Endothelial cell of umbilical vein (primary cell): ENCODE measurements around the gene EEIG1. TPM values are rescaled to one million over a fixed set of nuclear protein-coding genes. Genes with fewer than 3 reads are reported as not detected.
A peak's percentile ranks its signal among the peaks of the same experiment; 100 is the strongest.

Experiments used
- BruUV-seq: library from RNA; stranded (reverse); fragments of 400-500 nt; replicated peaks from 2 replicates; lab custom pipeline; 2021; lab: Mats Ljungman, UMichigan
- CTCF ChIA-PET: fragments of 300-600, 350-600 bp; sonication (Branson Sonifier 250); formaldehyde crosslinking; loops from one replicate; lab custom pipeline; 2021; ENCODE audit warnings: antibody characterized with exemption, inconsistent platforms; lab: Charles Lee
- POLR2A ChIA-PET: fragments of 300-600, 350-600 bp; sonication (Branson Sonifier 250); formaldehyde crosslinking; loops from one replicate; lab custom pipeline; 2021; ENCODE audit warnings: antibody characterized with exemption, inconsistent platforms; lab: Charles Lee
- DNase-seq: peaks from one replicate; pipeline ENCODE4 v3.0.0-alpha.2; 2011; ENCODE audit warnings: low read depth, low spot score
- FAIRE-seq: peaks from 2 replicates; lab custom pipeline; 2011; peaks lifted over from hg19 to GRCh38; lab: Jason Lieb, UNC
- H2AFZ ChIP-seq: 2 replicates; pipeline ENCODE4 v1.6.0; 2012; ENCODE audit warnings: low read depth, low read length, control low read depth, inconsistent platforms
- H3K27ac ChIP-seq: 2 replicates; pipeline ENCODE4 v1.5.1; 2011; ENCODE audit warnings: low read depth, mild to moderate bottlenecking, control low read depth, low read length, moderate library complexity; ENCODE audit not compliant: insufficient read depth
- H3K27me3 ChIP-seq, 2 experiments: 2 replicates each; pipeline versions ENCODE4 v1.6.0 to v1.6.1; 2011; ENCODE audit warnings: low read length in 2 of 2, mixed read lengths in 1 of 2; ENCODE audit not compliant: control insufficient read depth in 2 of 2, insufficient read depth in 2 of 2
- H3K36me3 ChIP-seq, 2 experiments: 2 replicates in 1 of 2; 3 replicates in 1 of 2; pipeline ENCODE4 v1.5.1; 2011; ENCODE audit warnings: low read length in 2 of 2, mild to moderate bottlenecking in 1 of 2, moderate library complexity in 1 of 2; ENCODE audit not compliant: control insufficient read depth in 2 of 2, insufficient read depth in 2 of 2; ENCODE audit errors: extremely low read depth in 1 of 2
- H3K4me1 ChIP-seq: 3 replicates; pipeline ENCODE4 v1.5.1; 2011; ENCODE audit warnings: mild to moderate bottlenecking, low read length; ENCODE audit not compliant: control insufficient read depth, insufficient read depth; ENCODE audit errors: extremely low read depth
- H3K4me2 ChIP-seq: 2 replicates; pipeline ENCODE4 v1.6.1; 2011; ENCODE audit warnings: low read length, control low read depth, mixed read lengths; ENCODE audit not compliant: insufficient read depth
- H3K4me3 ChIP-seq, 3 experiments: fragments of 200-600 bp in 1 of 3; sonication (generic), shearing (Covaris generic) in 1 of 3; replicated peaks in 1 of 3; 2 replicates each; pipeline ENCODE4 v1.5.1; 2011 to 2016; ENCODE audit warnings: control low read depth in 3 of 3, low read length in 3 of 3, mild to moderate bottlenecking in 2 of 3, inconsistent platforms in 1 of 3, low read depth in 1 of 3, moderate library complexity in 1 of 3; ENCODE audit not compliant: insufficient read depth in 1 of 3
- H3K79me2 ChIP-seq: 2 replicates; pipeline ENCODE4 v1.6.0; 2012; ENCODE audit warnings: low read length, inconsistent platforms; ENCODE audit not compliant: control insufficient read depth, insufficient read depth
- H3K9ac ChIP-seq: replicated peaks from 2 replicates; pipeline ENCODE3; 2011; ENCODE audit warnings: low read length, control low read depth; ENCODE audit not compliant: insufficient read depth; ENCODE audit errors: extremely low read depth
- H3K9me1 ChIP-seq: replicated peaks from 3 replicates; pipeline ENCODE4 v1.6.0; 2011; ENCODE audit warnings: mild to moderate bottlenecking, low read length; ENCODE audit not compliant: control insufficient read depth, insufficient read depth; ENCODE audit errors: extremely low read depth
- H3K9me3 ChIP-seq: replicated peaks from 2 replicates; pipeline ENCODE4 v1.5.1; 2012; ENCODE audit warnings: low read length, inconsistent platforms; ENCODE audit not compliant: control insufficient read depth, insufficient read depth
- H4K20me1 ChIP-seq: replicated peaks from 2 replicates; pipeline ENCODE3; 2011; ENCODE audit warnings: mild to moderate bottlenecking, low read length; ENCODE audit not compliant: control insufficient read depth, insufficient read depth; ENCODE audit errors: extremely low read depth
- FOS ChIP-seq: IDR thresholded peaks from 2 replicates; pipeline ENCODE4 v1.6.1; 2011; ENCODE audit warnings: mild to moderate bottlenecking, low read length, moderate library complexity, borderline replicate concordance; ENCODE audit not compliant: insufficient read depth
- GATA2 ChIP-seq: IDR thresholded peaks from 2 replicates; pipeline ENCODE4 v1.7.0; 2011; ENCODE audit warnings: low read depth, mild to moderate bottlenecking, moderate library complexity, mixed read lengths, low read length; ENCODE audit not compliant: insufficient read length, insufficient read depth
- JUN ChIP-seq: IDR thresholded peaks from 2 replicates; pipeline ENCODE4 v1.6.1; 2011; ENCODE audit warnings: borderline replicate concordance, low read depth; ENCODE audit not compliant: insufficient read length, insufficient read depth
- MAX ChIP-seq: IDR thresholded peaks from 2 replicates; pipeline ENCODE4 v1.6.1; 2011; ENCODE audit not compliant: insufficient read depth, insufficient read length
- MYC ChIP-seq: IDR thresholded peaks from one replicate; pipeline ENCODE4 v1.6.1; 2011; ENCODE audit warnings: mild to moderate bottlenecking, low read depth, low read length
- POLR2AphosphoS5 ChIP-seq: IDR thresholded peaks from 2 replicates; pipeline ENCODE4 v1.6.1; 2012; ENCODE audit warnings: low read depth, mild to moderate bottlenecking, control low read depth, low read length, moderate library complexity; ENCODE audit not compliant: insufficient read depth
- dilution Hi-C: fragments of 300-500 bp; cut with MboI; formaldehyde crosslinking; loops from one replicate; pipeline ENCODE4 v1.15.0; 2019; ENCODE audit warnings: low sequenced_read_pairs; ENCODE audit not compliant: extremely low pct_ligation_motif_present
- intact Hi-C: fragments of 100-400 bp; cut with micrococcal nuclease; formaldehyde crosslinking; loops from one replicate; pipeline ENCODE4 v1.10.0; 2022
- polyA plus RNA-seq, 4 experiments: library from polyadenylated mRNA; depleted of rRNA in 3 of 4; stranded (reverse) in 3 of 4; unstranded in 1 of 4; fragments of >200 nt; gene quantifications; 2 replicates each; pipeline versions ENCODE4 v1.2.1 to v1.2.3, GENCODE V29; 2011 to 2012; ENCODE audit warnings: missing spikeins in 1 of 4
- total RNA-seq: library from RNA; stranded (reverse); gene quantifications from 2 replicates; pipeline ENCODE4 v1.2.3, GENCODE V29; 2021

The EEIG1 gene
- total and polyA plus RNA-seq, 2 donors (not counting 3 experiments of a cell fraction or from before 2014, with no cell fraction given), result 8.4 to 19.0 TPM

GRCh38 chr9:128006332-128006996 is 25.7 kb upstream of the EEIG1 start:
- CTCF ChIA-PET, result interaction anchor here (0.7 to 2.5 kb wide), 8 partner anchors 15 to 65 kb away, joined by 3 to 13 read pairs (median 6); no protein-coding TSS in a partner anchor
- FAIRE-seq (no peak), DNase-seq (peak; percentile 66)
- Histone ChIP-seq H3K4me1 (peaks cover 43% of the 10 kb centered on the region), H3K9me3 (no peaks in the 10 kb centered on the region), H3K36me3 (no peaks in the 10 kb centered on the region), H3K9me1 (no peaks in the 10 kb centered on the region), H3K79me2 (no peaks in the 10 kb centered on the region), H2AFZ (no peak overlapping the region), H3K4me2 (peak overlapping the region; percentile 36), H4K20me1 (no peaks in the 10 kb centered on the region), H3K27me3 (no peaks in the 10 kb centered on the region), H3K9ac (peak overlapping the region; percentile 37), H3K4me3 (peak overlapping the region in 1 of 3 experiments; percentile 10), H3K27ac (peak overlapping the region; percentile 88)
- dilution Hi-C loops, result no loop called here
- no TSS peak for BruUV-seq
- TF ChIP-seq POLR2AphosphoS5 (peak; percentile 15), GATA2 (peak; percentile 63), JUN (peak; percentile 37), MYC (no peak), MAX (no peak), FOS (peak; percentile 36)
- POLR2A ChIA-PET, result no interaction called here
- intact Hi-C loops, result loop anchor here (1.0 to 2.0 kb wide), 3 partner anchors 20 to 64 kb away; no protein-coding TSS in a partner anchor
